Keratinocyte (primary cell): Measurements from ENCODE around the gene PLAC1. TPM values are rescaled to one million over a fixed set of nuclear protein-coding genes. Genes with fewer than 3 reads are reported as not detected.

Experiments
- DNase-seq: peaks from one replicate; pipeline ENCODE4 v3.0.0-alpha.2; 2011; ENCODE audit warnings: low read depth, missing footprints, low spot score
- FAIRE-seq: peaks from 2 replicates; lab custom pipeline; 2011; peaks lifted over from hg19 to GRCh38; lab: Jason Lieb, UNC
- H2AFZ ChIP-seq: 2 replicates; pipeline ENCODE4 v1.6.0; 2012; ENCODE audit warnings: low read length, control low read depth, inconsistent platforms; ENCODE audit not compliant: control insufficient read depth
- H3K27ac ChIP-seq: 2 replicates; pipeline ENCODE4 v1.5.1; 2011; ENCODE audit warnings: low read length; ENCODE audit not compliant: control insufficient read depth, insufficient read depth
- H3K27me3 ChIP-seq: 3 replicates; pipeline ENCODE4 v1.6.0; 2011; ENCODE audit warnings: low read length; ENCODE audit not compliant: control insufficient read depth, insufficient read depth; ENCODE audit errors: extremely low read depth
- H3K36me3 ChIP-seq, 2 experiments: 2 replicates in 1 of 2; 3 replicates in 1 of 2; pipeline ENCODE4 v1.5.1; 2011; ENCODE audit warnings: low read length in 2 of 2, mild to moderate bottlenecking in 1 of 2; ENCODE audit not compliant: control insufficient read depth in 2 of 2, insufficient read depth in 2 of 2; ENCODE audit errors: extremely low read depth in 1 of 2
- H3K4me1 ChIP-seq: 3 replicates; pipeline ENCODE4 v1.5.1; 2011; ENCODE audit warnings: low read length; ENCODE audit not compliant: control insufficient read depth, insufficient read depth; ENCODE audit errors: extremely low read depth
- H3K4me2 ChIP-seq: 3 replicates; pipeline ENCODE4 v1.6.0; 2011; ENCODE audit warnings: low read depth, low read length; ENCODE audit not compliant: control insufficient read depth, insufficient read depth; ENCODE audit errors: extremely low read depth
- H3K4me3 ChIP-seq, 3 experiments: fragments of 200-600 bp in 1 of 3; sonication (generic) in 1 of 3; 2 replicates in 2 of 3; 3 replicates in 1 of 3; pipeline ENCODE4 v1.5.1; 2011 to 2016; ENCODE audit warnings: low read length in 3 of 3, mild to moderate bottlenecking in 3 of 3, control low read depth in 2 of 3, inconsistent platforms in 1 of 3, low read depth in 1 of 3, mixed read lengths in 1 of 3, mixed run types in 1 of 3, moderate library complexity in 1 of 3; ENCODE audit not compliant: control insufficient read depth in 2 of 3, insufficient read depth in 2 of 3; ENCODE audit errors: extremely low read depth in 1 of 3
- H3K79me2 ChIP-seq: 2 replicates; pipeline ENCODE4 v1.6.0; 2012; ENCODE audit warnings: low read length; ENCODE audit not compliant: control insufficient read depth, insufficient read depth
- H3K9ac ChIP-seq: 3 replicates; pipeline ENCODE4 v1.6.0; 2011; ENCODE audit warnings: low read length; ENCODE audit not compliant: control insufficient read depth, insufficient read depth; ENCODE audit errors: extremely low read depth
- H3K9me1 ChIP-seq: 3 replicates; pipeline ENCODE4 v1.6.0; 2011; ENCODE audit warnings: low read length; ENCODE audit not compliant: control insufficient read depth, insufficient read depth; ENCODE audit errors: extremely low read depth
- H3K9me3 ChIP-seq: 2 replicates; pipeline ENCODE4 v1.5.1; 2012; ENCODE audit warnings: low read depth, low read length; ENCODE audit not compliant: control insufficient read depth
- H4K20me1 ChIP-seq: 3 replicates; pipeline ENCODE4 v1.6.0; 2011; ENCODE audit warnings: low read length; ENCODE audit not compliant: control insufficient read depth, insufficient read depth; ENCODE audit errors: extremely low read depth
- EZH2 ChIP-seq: IDR thresholded peaks from one replicate; pipeline ENCODE4 v1.6.1; 2012; ENCODE audit warnings: inconsistent platforms, mild to moderate bottlenecking, low read length, moderate library complexity
- dilution Hi-C: fragments of 300-500 bp; cut with MboI; formaldehyde crosslinking; loops from one replicate; pipeline ENCODE4 v1.7.0; 2020; ENCODE audit warnings: low sequenced_read_pairs; ENCODE audit not compliant: extremely low pct_ligation_motif_present
- polyA minus RNA-seq, 3 experiments: library from RNA; depleted of rRNA, polyadenylated mRNA; stranded (reverse); fragments of >200 nt; gene quantifications; 1 replicate in 1 of 3; 2 replicates in 1 of 3; 3 replicates in 1 of 3; pipeline ENCODE4 v1.2.3, GENCODE V29; 2011
- polyA plus RNA-seq, 5 experiments: library from polyadenylated mRNA; depleted of rRNA in 3 of 5; stranded (reverse) in 3 of 5; stranded (forward) in 1 of 5; unstranded in 1 of 5; fragments of >200 nt; gene quantifications; 1 replicate in 1 of 5; 2 replicates in 3 of 5; 3 replicates in 1 of 5; pipeline versions ENCODE4 v1.2.1 to v1.2.3, GENCODE V29; 2011 to 2012; ENCODE audit warnings: missing spikeins in 2 of 5, low read depth in 1 of 5, low replicate concordance in 1 of 5
- TF ChIP-seq, protein P1 (sequence below), 3 experiments: IDR thresholded peaks in 1 of 3; conservative IDR thresholded peaks in 1 of 3; optimal IDR thresholded peaks in 1 of 3; 2 replicates in 2 of 3; 3 replicates in 1 of 3; pipeline versions ENCODE3 to v1.5.1; 2011; ENCODE audit warnings: low read length in 3 of 3, mild to moderate bottlenecking in 3 of 3, moderate library complexity in 2 of 3, control low read depth in 1 of 3, inconsistent platforms in 1 of 3; ENCODE audit not compliant: insufficient read depth in 2 of 3; ENCODE audit errors: extremely low read depth in 1 of 3

PLAC1 gene, protein sequence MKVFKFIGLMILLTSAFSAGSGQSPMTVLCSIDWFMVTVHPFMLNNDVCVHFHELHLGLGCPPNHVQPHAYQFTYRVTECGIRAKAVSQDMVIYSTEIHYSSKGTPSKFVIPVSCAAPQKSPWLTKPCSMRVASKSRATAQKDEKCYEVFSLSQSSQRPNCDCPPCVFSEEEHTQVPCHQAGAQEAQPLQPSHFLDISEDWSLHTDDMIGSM
- polyA plus RNA-seq, result 8.5 to 13.7 TPM (median 9.7 TPM) in 3 replicates
- not detected for polyA plus RNA-seq (2011; ENCODE audit: low read depth)
- 3.4 and 3.5 TPM in 2 replicates for polyA plus RNA-seq (2011; cell fraction: cytosol; rRNA removed)
- 11.8 and 14.2 TPM in 2 replicates for polyA plus RNA-seq (2011; cell fraction: nucleus; rRNA removed)
- 5.2 and 8.7 TPM in 2 replicates for polyA plus RNA-seq (2012; ENCODE audit: low replicate concordance)
- polyA minus RNA-seq, result 4.3 to 7.8 TPM (median 4.6 TPM) in 3 replicates
- polyA minus RNA-seq (2011; cell fraction: cytosol; rRNA and poly(A)+ RNA removed), result not detected
- 3.6 and 7.8 TPM in 2 replicates for polyA minus RNA-seq (2011; cell fraction: nucleus; rRNA and poly(A)+ RNA removed)

DNA sequence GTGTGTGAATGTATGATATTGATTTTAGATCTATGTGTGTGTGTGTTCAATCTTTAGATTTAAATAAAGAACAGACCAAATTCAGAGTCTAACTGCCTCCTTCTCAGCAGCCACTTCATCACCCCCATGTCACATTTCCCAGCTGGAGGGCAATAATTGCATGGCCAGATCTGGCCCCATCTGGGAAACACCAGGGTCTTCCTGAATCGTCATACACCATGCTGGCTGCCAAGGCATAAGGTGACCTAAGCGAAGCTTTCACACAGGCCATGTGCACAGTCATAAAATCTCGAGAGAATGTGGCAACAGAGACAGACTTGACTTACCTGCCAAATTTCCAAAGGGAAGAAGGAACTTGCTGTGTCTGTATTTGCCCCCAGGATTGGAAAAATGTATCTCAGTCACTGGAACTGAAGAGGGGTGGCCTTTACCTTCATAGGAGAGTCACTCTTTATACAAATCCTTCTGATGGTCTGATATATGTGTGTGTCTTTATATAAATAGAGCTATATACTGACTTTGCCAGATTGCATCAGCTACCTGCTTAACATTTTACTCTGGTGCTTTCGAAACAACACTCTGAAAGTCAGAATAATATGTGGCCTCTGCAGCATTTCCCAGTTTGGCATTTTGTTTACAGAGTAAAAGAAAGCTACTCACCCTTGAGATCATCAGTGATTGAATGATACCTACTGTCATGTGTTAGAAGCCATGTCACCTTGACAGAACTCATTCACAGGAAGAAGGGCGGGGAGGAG, at the start of gene PLAC1:
TSS of gene PLAC1 (minus strand) at position 470 of the 758 bp plus-strand sequence. CDS start 91,789 bp downstream, outside the sequence.
- no peaks in the 10 kb centered on the region for H3K9me1 ChIP-seq
- no peaks in the 10 kb centered on the region for H3K36me3 ChIP-seq
- H3K4me1 ChIP-seq, result peaks cover 2% of the 10 kb centered on the region
- no peak within 1 kb of the TSS for H3K4me3 ChIP-seq
- FAIRE-seq (no peak), DNase-seq (no peak)
- no peaks in the 10 kb centered on the region for H3K9me3 ChIP-seq
- H3K79me2 ChIP-seq, result no peaks in the 10 kb centered on the region
- no peaks in the 10 kb centered on the region for H3K27me3 ChIP-seq
- no peaks in the 10 kb centered on the region for H4K20me1 ChIP-seq
- H2AFZ ChIP-seq, result no peak within 1 kb of the TSS
- no peak within 1 kb of the TSS for H3K27ac ChIP-seq
- no peak within 1 kb of the TSS for H3K9ac ChIP-seq
- TF ChIP-seq, protein P1, sequence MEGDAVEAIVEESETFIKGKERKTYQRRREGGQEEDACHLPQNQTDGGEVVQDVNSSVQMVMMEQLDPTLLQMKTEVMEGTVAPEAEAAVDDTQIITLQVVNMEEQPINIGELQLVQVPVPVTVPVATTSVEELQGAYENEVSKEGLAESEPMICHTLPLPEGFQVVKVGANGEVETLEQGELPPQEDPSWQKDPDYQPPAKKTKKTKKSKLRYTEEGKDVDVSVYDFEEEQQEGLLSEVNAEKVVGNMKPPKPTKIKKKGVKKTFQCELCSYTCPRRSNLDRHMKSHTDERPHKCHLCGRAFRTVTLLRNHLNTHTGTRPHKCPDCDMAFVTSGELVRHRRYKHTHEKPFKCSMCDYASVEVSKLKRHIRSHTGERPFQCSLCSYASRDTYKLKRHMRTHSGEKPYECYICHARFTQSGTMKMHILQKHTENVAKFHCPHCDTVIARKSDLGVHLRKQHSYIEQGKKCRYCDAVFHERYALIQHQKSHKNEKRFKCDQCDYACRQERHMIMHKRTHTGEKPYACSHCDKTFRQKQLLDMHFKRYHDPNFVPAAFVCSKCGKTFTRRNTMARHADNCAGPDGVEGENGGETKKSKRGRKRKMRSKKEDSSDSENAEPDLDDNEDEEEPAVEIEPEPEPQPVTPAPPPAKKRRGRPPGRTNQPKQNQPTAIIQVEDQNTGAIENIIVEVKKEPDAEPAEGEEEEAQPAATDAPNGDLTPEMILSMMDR (optimal IDR thresholded peaks at IDR 0.05 in 1 of 3, IDR thresholded peaks at IDR 0.05 in 1 of 3, conservative IDR thresholded peaks at IDR 0.05 in 1 of 3; ENCODE audit: extremely low read depth in 1 of 3, insufficient read depth in 2 of 3, low read length in 3 of 3), result no peak
- TF ChIP-seq EZH2, result no peak
- dilution Hi-C loops, result no loop called here
- no peak within 1 kb of the TSS for H3K4me2 ChIP-seq

DNA sequence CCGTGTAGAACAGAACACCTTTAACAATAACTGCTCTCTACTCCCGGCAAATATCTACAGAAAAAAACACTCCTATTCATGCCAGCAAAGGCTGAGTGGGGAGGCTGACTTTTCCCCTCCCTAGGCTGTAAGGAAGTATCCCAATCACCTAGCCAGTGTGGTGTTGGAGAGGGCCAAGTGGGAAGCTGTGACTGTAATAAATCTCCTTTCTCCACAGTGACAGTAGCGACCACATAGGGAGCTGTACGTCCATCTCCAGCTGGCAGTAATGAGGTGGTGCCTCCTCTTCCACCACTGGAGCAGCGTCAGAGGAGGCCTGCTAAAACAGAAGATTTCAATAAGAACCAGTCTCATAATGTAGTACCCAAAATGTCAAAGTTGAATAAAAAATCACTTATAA, 47.9 kb upstream of the PLAC1 start:
- FAIRE-seq (no peak), DNase-seq (no peak)
- H3K9me3 ChIP-seq, result no peaks in the 10 kb centered on the region
- H3K4me2 ChIP-seq, result no peak overlapping the region
- H3K36me3 ChIP-seq, result no peaks in the 10 kb centered on the region
- TF ChIP-seq, protein P1 (optimal IDR thresholded peaks at IDR 0.05 in 1 of 3, IDR thresholded peaks at IDR 0.05 in 1 of 3, conservative IDR thresholded peaks at IDR 0.05 in 1 of 3; ENCODE audit: extremely low read depth in 1 of 3, insufficient read depth in 2 of 3, low read length in 3 of 3), result no peak
- no peak for TF ChIP-seq EZH2
- H2AFZ ChIP-seq, result no peak overlapping the region
- H3K79me2 ChIP-seq, result no peaks in the 10 kb centered on the region
- no peak overlapping the region for H3K9ac ChIP-seq
- no peaks in the 10 kb centered on the region for H3K27me3 ChIP-seq
- no peak overlapping the region for H3K4me3 ChIP-seq
- no peaks in the 10 kb centered on the region for H4K20me1 ChIP-seq
- H3K9me1 ChIP-seq, result no peaks in the 10 kb centered on the region
- H3K4me1 ChIP-seq, result no peaks in the 10 kb centered on the region
- no peak overlapping the region for H3K27ac ChIP-seq
- dilution Hi-C loops, result no loop called here
